ENCODE measurements around the gene HNRNPUL2.
A peak's percentile ranks its signal among the peaks of the same experiment; 100 is the strongest.

GRCh38 chr11:62753736-62754603 is 26.7 kb upstream of the HNRNPUL2 start, which contains the start of gene ZBTB3:
- TF ChIP-seq EP300 (IDR thresholded peaks at IDR 0.05) (no peak), CTCF (IDR thresholded peaks at IDR 0.05) (peak in 3 of 6 experiments; percentile 4 to 53 (median 16)), POLR2A (IDR thresholded peaks at IDR 0.05) (peak in 2 of 4 donors; percentile 77 to 91)
